HepG2 (cell line): ENCODE measurements around the gene FBXO5. TPM values are rescaled to one million over a fixed set of nuclear protein-coding genes. Genes with fewer than 3 reads are reported as not detected.

Experiments used
- CAMTA2 ChIP-seq: sonication (generic); formaldehyde crosslinking; IDR thresholded peaks from 2 replicates; pipeline ENCODE4 v1.4.0; 2020; ENCODE audit warnings: mild to moderate bottlenecking, missing genetic modification reagents, borderline replicate concordance
- CCAR2 ChIP-seq: fragments of 200-400 bp; formaldehyde crosslinking; optimal IDR thresholded peaks from 2 replicates; pipeline ENCODE3; 2018; ENCODE audit warnings: low read depth, mild to moderate bottlenecking, low read length, moderate library complexity
- CHCHD3 ChIP-seq: sonication (generic); formaldehyde crosslinking; IDR thresholded peaks from 2 replicates; pipeline ENCODE4 v1.8.0; 2022; ENCODE audit warnings: mild to moderate bottlenecking, missing genetic modification reagents, moderate library complexity
- CHD4 ChIP-seq: fragments of 200-600 bp; sonication (generic); IDR thresholded peaks from 2 replicates; pipeline ENCODE4 v1.7.0; 2017; ENCODE audit warnings: mild to moderate bottlenecking, low read length, borderline replicate concordance
- HDAC1 ChIP-seq: sonication (generic); formaldehyde crosslinking; IDR thresholded peaks from 2 replicates; pipeline ENCODE4 v1.5.1; 2020; ENCODE audit warnings: mild to moderate bottlenecking, missing genetic modification reagents
- HNF1A ChIP-seq, 2 experiments: sonication (generic) in 1 of 2; formaldehyde crosslinking in 1 of 2; IDR thresholded peaks; 2 replicates each; pipeline versions ENCODE4 v1.4.0 to v1.6.1; 2016 to 2020; ENCODE audit warnings: borderline replicate concordance in 1 of 2, low read depth in 1 of 2, mild to moderate bottlenecking in 1 of 2, missing genetic modification reagents in 1 of 2
- MIER3 ChIP-seq: IDR thresholded peaks from 2 replicates; pipeline ENCODE4 v1.6.1; 2016; ENCODE audit warnings: missing compliant biosample characterization, borderline replicate concordance
- MTA3 ChIP-seq: sonication (generic); formaldehyde crosslinking; IDR thresholded peaks from 2 replicates; pipeline ENCODE4 v1.4.0; 2020; ENCODE audit warnings: missing genetic modification reagents
- NAIF1 ChIP-seq: sonication (generic); formaldehyde crosslinking; IDR thresholded peaks from 2 replicates; pipeline ENCODE4 v1.5.0; 2020; ENCODE audit warnings: mild to moderate bottlenecking, missing genetic modification reagents, borderline replicate concordance
- NR1H2 ChIP-seq: sonication (generic); formaldehyde crosslinking; IDR thresholded peaks from 2 replicates; pipeline ENCODE4 v1.8.1; 2022; ENCODE audit warnings: low read depth, missing genetic modification reagents, borderline replicate concordance
- RAD21 ChIP-seq: fragments of 450-650 bp; formaldehyde crosslinking; IDR thresholded peaks from 2 replicates; pipeline ENCODE4 v1.5.0; 2020; ENCODE audit warnings: mild to moderate bottlenecking
- SIX4 ChIP-seq: sonication (generic); formaldehyde crosslinking; IDR thresholded peaks from 2 replicates; pipeline ENCODE4 v1.4.0; 2020; ENCODE audit warnings: missing genetic modification reagents
- SMARCC2 ChIP-seq: fragments of 450-650 bp; IDR thresholded peaks from 2 replicates; pipeline ENCODE4 v1.6.1; 2017; ENCODE audit warnings: antibody characterized with exemption, mild to moderate bottlenecking
- TAF1 ChIP-seq: sonication (generic); formaldehyde crosslinking; IDR thresholded peaks from 2 replicates; pipeline ENCODE4 v1.4.0; 2020; ENCODE audit warnings: missing genetic modification reagents
- TFDP2 ChIP-seq: sonication (generic); formaldehyde crosslinking; IDR thresholded peaks from 2 replicates; pipeline ENCODE4 v1.4.0; 2020; ENCODE audit warnings: missing genetic modification reagents
- U2AF2 ChIP-seq: fragments of 200-400 bp; formaldehyde crosslinking; IDR thresholded peaks from 2 replicates; pipeline ENCODE4 v1.6.1; 2017; ENCODE audit warnings: low read depth, mild to moderate bottlenecking, low read length
- ZBTB2 ChIP-seq: sonication (generic); formaldehyde crosslinking; IDR thresholded peaks from 2 replicates; pipeline ENCODE4 v1.8.0; 2022; ENCODE audit warnings: low read depth, missing genetic modification reagents
- ZNF276 ChIP-seq: sonication (generic); formaldehyde crosslinking; IDR thresholded peaks from 2 replicates; pipeline ENCODE4 v1.4.0; 2020; ENCODE audit warnings: mild to moderate bottlenecking, low read depth, missing genetic modification reagents
- ZNF431 ChIP-seq: sonication (generic); formaldehyde crosslinking; IDR thresholded peaks from 2 replicates; pipeline ENCODE4 v1.9.0; 2022; ENCODE audit warnings: missing genetic modification reagents, low read depth, mild to moderate bottlenecking, borderline replicate concordance
- ZNF549 ChIP-seq: sonication (generic); formaldehyde crosslinking; IDR thresholded peaks from 2 replicates; pipeline ENCODE4 v1.5.0; 2020; ENCODE audit warnings: missing genetic modification reagents
- ZNF614 ChIP-seq: IDR thresholded peaks from 2 replicates; pipeline ENCODE4 v1.6.1; 2018; ENCODE audit warnings: missing biosample characterization, missing genetic modification reagents, inconsistent platforms, borderline replicate concordance
- polyA plus RNA-seq, 8 experiments: library from polyadenylated mRNA; depleted of rRNA in 3 of 8; stranded (reverse) in 7 of 8; unstranded in 1 of 8; fragments of >200 nt; fragmentation: Illumina TruSeq in 4 of 8; extraction: Trizol in 4 of 8; gene quantifications; 2 replicates each; pipeline versions ENCODE4 v1.2.1 to v1.2.3, GENCODE V29; 2011 to 2016; ENCODE audit warnings: low read depth in 4 of 8, missing spikeins in 1 of 8, mixed read lengths in 1 of 8; ENCODE audit not compliant: insufficient read depth in 1 of 8
- total RNA-seq, 5 experiments: library from RNA; depleted of rRNA; stranded (reverse); fragments of >200 nt; fragmentation: Illumina TruSeq; extraction: Trizol; gene quantifications; 2 replicates each; pipeline ENCODE4 v1.2.3, GENCODE V29; 2016; ENCODE audit warnings: low read depth in 1 of 5

Gene FBXO5
- total and polyA plus RNA-seq, 2 of the 13 experiments (the other 11 are each of a cell fraction or from before 2014, with no cell fraction given): 15.8 to 41.5 TPM

GRCh38 chr6:153023977-153024708 is 41.3 kb upstream of the FBXO5 start (continued):
- TF ChIP-seq HNF1A (IDR thresholded peaks at IDR 0.05; ENCODE audit: low read depth): no peak
- no peak for TF ChIP-seq HNF1A (CRISPR knock-in tag; IDR thresholded peaks at IDR 0.05; ENCODE audit: borderline replicate concordance)
- TF ChIP-seq ZNF614 (CRISPR knock-in tag): 0 out of 2 replicates have a peak, but pooled peaks have one; percentile 55
- TF ChIP-seq SMARCC2: no peak
- TF ChIP-seq SIX4: no peak
- no peak for TF ChIP-seq NR1H2 (CRISPR knock-in tag)
- TF ChIP-seq TFDP2 (CRISPR knock-in tag): 0 out of 2 replicates have a peak, but pooled peaks have one; percentile 32
- no peak for TF ChIP-seq ZBTB2
- TF ChIP-seq CAMTA2 (CRISPR knock-in tag): no peak
- TF ChIP-seq U2AF2: no peak
- peak; percentile 73 for TF ChIP-seq RAD21 (CRISPR knock-in tag)
- TF ChIP-seq HDAC1 (CRISPR knock-in tag): no peak
- TF ChIP-seq NAIF1 (CRISPR knock-in tag): no peak
- 0 out of 2 replicates have a peak, but pooled peaks have one; percentile 54 for TF ChIP-seq MIER3 (CRISPR knock-in tag)
- TF ChIP-seq ZNF549 (CRISPR knock-in tag): no peak
- TF ChIP-seq CCAR2: no peak
- TF ChIP-seq CHCHD3: no peak
- no peak for TF ChIP-seq CHD4
- TF ChIP-seq TAF1 (CRISPR knock-in tag): no peak
- TF ChIP-seq ZNF276 (CRISPR knock-in tag): no peak
- TF ChIP-seq ZNF431: no peak
- TF ChIP-seq MTA3 (CRISPR knock-in tag): no peak
